Type B pancreatic cell (in vitro differentiated cells): ENCODE results near the gene ATG4D. TPM values are rescaled to one million over a fixed set of nuclear protein-coding genes. Genes with fewer than 3 reads are reported as not detected.

Experiments
- DNase-seq: peaks from one replicate; pipeline ENCODE4 v3.0.0; 2021; ENCODE audit warnings: mixed read lengths; ENCODE audit not compliant: unreplicated experiment; ENCODE audit errors: extremely low spot score
- H3K27ac Mint-ChIP-seq: 2 replicates; pipeline ENCODE4 v1.8.0; 2021; ENCODE audit warnings: mild to moderate bottlenecking, mixed read lengths
- H3K27me3 Mint-ChIP-seq: 2 replicates; pipeline ENCODE4 v1.8.0; 2021; ENCODE audit warnings: mixed read lengths
- H3K36me3 Mint-ChIP-seq: 2 replicates; pipeline ENCODE4 v1.8.0; 2021; ENCODE audit warnings: mixed read lengths
- H3K4me1 Mint-ChIP-seq: one replicate; pipeline ENCODE4 v1.8.0; 2021; ENCODE audit warnings: mixed read lengths; ENCODE audit not compliant: unreplicated experiment
- H3K4me3 Mint-ChIP-seq: 2 replicates; pipeline ENCODE4 v1.8.0; 2021; ENCODE audit warnings: mild to moderate bottlenecking, mixed read lengths
- H3K9me3 Mint-ChIP-seq: 2 replicates; pipeline ENCODE4 v1.8.0; 2021; ENCODE audit warnings: mixed read lengths
- total RNA-seq: library from RNA; stranded (reverse); gene quantifications from 2 replicates; pipeline ENCODE4 v1.2.1, GENCODE V29; 2021; ENCODE audit warnings: low replicate concordance
- TF ChIP-seq, protein P1 (sequence below): fragments of 200-600 bp; sonication (generic); conservative IDR thresholded peaks from 2 replicates; pipeline ENCODE4 v1.5.0; 2021; ENCODE audit warnings: antibody characterized with exemption, mild to moderate bottlenecking

Gene ATG4D
- total RNA-seq, 1 donor from 2014 or later: 44.6 TPM

DNA sequence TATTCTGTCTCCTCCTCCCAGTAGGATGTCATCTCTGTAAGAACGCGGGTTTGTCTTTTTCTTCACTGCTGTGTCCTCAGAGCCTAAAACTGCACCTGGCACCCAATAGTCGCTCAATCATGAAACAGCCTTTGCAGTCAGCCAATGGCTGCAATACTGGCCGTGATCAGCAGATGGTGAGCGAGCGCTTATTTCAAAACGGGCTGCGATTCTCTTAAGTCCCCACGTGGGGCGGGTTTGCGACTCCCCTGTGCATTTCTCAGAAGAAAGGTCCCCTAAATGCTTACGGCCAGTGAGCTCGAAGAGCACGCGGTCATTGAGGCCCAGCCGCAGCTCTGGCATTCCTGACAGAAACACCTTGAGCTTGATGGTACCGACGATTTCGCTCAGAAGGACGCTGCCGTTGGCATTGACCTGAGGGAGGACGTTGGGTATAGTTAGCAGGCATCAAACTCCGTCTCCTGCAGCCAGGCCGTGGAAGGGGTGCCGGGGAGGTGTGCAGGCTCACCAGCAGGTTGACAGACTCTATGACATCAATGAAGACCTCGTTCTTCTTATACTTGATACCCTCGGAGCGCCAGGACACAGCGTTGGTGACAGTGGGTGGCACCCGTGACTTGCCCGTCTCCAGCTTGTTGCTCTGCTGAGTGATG, 37.4 kb downstream of the ATG4D start:
- peak overlapping the region; percentile 9 for H3K27ac Mint-ChIP-seq
- H3K4me1 Mint-ChIP-seq: peaks cover 6% of the 10 kb centered on the region
- H3K9me3 Mint-ChIP-seq: no peaks in the 10 kb centered on the region
- TF ChIP-seq, protein P1, sequence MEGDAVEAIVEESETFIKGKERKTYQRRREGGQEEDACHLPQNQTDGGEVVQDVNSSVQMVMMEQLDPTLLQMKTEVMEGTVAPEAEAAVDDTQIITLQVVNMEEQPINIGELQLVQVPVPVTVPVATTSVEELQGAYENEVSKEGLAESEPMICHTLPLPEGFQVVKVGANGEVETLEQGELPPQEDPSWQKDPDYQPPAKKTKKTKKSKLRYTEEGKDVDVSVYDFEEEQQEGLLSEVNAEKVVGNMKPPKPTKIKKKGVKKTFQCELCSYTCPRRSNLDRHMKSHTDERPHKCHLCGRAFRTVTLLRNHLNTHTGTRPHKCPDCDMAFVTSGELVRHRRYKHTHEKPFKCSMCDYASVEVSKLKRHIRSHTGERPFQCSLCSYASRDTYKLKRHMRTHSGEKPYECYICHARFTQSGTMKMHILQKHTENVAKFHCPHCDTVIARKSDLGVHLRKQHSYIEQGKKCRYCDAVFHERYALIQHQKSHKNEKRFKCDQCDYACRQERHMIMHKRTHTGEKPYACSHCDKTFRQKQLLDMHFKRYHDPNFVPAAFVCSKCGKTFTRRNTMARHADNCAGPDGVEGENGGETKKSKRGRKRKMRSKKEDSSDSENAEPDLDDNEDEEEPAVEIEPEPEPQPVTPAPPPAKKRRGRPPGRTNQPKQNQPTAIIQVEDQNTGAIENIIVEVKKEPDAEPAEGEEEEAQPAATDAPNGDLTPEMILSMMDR: peak; percentile 98
- peak overlapping the region; percentile 45 for H3K4me3 Mint-ChIP-seq
- peaks cover 11% of the 10 kb centered on the region for H3K27me3 Mint-ChIP-seq
- peak; percentile 89 for DNase-seq
- peaks cover 5% of the 10 kb centered on the region for H3K36me3 Mint-ChIP-seq

DNA sequence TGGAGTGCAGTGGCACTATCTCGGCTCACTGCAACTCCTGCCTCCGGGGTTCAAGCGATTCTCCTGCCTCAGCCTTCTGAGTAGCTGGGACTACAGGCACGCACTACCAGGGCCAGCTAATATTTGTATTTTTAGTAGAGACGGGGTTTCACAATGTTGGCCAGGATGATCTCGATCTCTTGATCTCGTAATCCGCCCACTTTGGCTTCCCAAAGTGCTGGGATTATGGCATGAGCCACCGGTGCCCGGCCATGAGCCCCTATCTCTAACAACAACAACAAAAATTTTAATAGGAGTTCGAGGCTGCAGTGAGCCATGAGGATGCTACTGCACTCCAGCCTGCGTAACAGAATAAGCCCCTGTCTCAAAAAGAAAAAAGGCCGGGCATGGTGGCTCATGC, 38.4 kb downstream of the ATG4D start:
- H3K36me3 Mint-ChIP-seq: peaks cover 5% of the 10 kb centered on the region
- no peak overlapping the region for H3K27ac Mint-ChIP-seq
- no peak for DNase-seq
- TF ChIP-seq, protein P1: no peak
- H3K4me3 Mint-ChIP-seq: no peak overlapping the region
- H3K27me3 Mint-ChIP-seq: peaks cover 19% of the 10 kb centered on the region
- peaks cover 13% of the 10 kb centered on the region for H3K4me1 Mint-ChIP-seq
- H3K9me3 Mint-ChIP-seq: no peaks in the 10 kb centered on the region

DNA sequence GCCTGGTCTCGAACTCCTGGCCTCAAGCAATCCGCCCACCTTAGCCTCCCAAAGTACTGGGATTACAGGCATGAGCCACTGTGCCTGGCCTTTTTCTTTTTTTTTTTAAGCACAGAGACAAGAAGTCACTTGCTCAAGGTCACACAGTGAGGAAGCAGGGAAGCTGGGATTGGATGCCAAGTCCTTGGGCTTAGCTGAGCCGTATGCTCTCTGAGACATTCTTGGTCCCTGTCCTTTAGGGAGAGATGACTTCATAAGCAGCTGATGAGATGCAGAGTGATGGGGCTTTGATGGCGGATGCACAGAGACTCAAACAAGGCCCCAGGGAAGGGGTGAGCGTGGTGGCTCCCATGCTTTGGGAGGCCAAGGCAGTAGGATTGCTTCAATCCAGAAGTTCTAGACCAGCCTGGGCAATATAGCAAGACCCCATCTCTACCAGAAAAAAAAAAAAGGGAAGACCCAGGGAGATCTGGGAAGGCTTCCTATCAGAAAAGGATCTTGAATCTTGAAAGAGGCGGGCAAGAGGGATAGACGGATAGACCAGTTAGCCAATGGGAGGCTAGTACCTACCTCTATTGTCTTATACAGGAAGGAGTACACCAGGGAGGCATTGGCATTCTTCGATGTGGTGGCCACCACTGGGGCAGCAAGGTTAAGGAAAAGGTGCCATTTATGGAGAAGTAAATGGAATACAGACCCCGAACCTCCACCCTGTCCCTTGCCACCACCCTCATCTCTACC, 39.5 kb downstream of the ATG4D start:
- peaks cover 28% of the 10 kb centered on the region for H3K27me3 Mint-ChIP-seq
- H3K36me3 Mint-ChIP-seq: peaks cover 5% of the 10 kb centered on the region
- H3K4me1 Mint-ChIP-seq: peaks cover 13% of the 10 kb centered on the region
- no peak overlapping the region for H3K27ac Mint-ChIP-seq
- no peaks in the 10 kb centered on the region for H3K9me3 Mint-ChIP-seq
- no peak overlapping the region for H3K4me3 Mint-ChIP-seq
- TF ChIP-seq, protein P1: no peak
- no peak for DNase-seq

DNA sequence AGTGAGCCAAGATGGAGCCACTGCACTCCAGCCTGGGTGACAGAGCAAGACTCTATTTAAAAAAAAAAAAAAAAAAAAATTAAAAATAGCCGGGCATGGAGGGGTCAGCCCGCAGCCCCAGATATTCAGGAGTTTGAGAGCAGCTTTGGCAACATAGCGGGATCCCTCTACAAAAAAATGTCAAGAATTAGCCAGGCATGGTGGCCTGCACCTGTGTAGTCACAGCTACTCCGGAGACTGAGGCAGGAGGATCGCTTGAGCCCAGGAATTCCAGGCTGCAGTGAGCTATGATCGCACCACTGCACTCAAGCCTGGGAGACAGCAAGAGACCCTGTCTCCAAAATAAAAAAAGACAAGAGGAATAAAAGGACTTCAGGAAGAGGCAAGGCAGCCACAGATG, 42.7 kb downstream of the ATG4D start:
- TF ChIP-seq, protein P1: no peak
- H3K27ac Mint-ChIP-seq: peak overlapping the region; percentile 70
- no peak for DNase-seq
- H3K4me3 Mint-ChIP-seq: peak overlapping the region; percentile 89
- peaks cover 7% of the 10 kb centered on the region for H3K4me1 Mint-ChIP-seq
- H3K36me3 Mint-ChIP-seq: no peaks in the 10 kb centered on the region
- no peaks in the 10 kb centered on the region for H3K9me3 Mint-ChIP-seq
- H3K27me3 Mint-ChIP-seq: peaks cover 28% of the 10 kb centered on the region

DNA sequence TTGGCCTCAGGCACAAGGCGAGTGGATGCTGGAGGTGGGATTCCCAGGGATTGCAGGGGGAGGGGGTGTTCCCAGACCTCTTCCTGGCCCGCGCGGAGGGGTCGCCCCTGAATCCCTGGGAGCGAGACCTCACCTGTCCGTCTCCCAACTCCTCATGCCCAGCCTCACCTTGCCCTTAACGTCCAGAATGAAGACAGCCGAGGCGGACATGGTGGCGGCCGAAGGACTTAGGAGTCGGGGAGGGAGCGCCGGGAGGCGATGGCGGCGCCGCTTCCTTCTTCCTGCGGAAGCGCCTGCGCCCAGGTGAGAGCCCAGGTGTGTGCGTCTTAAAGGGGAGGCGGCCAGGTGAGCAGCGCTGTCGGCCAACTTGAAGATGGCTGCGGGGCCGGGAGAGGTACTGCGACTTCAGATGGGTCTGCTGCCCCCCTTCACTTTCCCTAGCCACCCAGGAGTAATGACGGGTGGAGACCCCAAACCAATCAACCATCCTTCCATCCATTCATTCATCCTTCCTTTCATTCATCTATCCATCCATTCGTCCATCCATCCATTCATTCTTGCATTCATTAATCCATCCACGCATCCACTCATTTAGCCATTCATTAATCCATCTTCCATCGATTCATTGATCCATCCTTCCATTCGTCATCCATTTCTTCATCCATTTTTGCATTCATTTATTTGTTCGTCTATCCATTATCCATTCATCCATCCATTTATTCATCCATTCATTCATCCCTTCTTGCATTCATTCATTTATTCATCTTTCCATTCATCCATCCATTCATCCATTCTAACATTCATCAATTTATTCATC, 43.5 kb downstream of the ATG4D start, which contains the start of gene AP1M2:
TSS of gene AP1M2 (minus strand) at position 291 of the 817 bp plus-strand sequence. CDS start at position 210, 81 bp downstream.
- Mint-ChIP-seq H3K27ac (peak within 1 kb of the TSS; percentile 70), H3K9me3 (no peaks in the 10 kb centered on the region), H3K4me3 (peak within 1 kb of the TSS; percentile 89), H3K36me3 (no peaks in the 10 kb centered on the region), H3K27me3 (peaks cover 28% of the 10 kb centered on the region), H3K4me1 (peaks cover 7% of the 10 kb centered on the region)
- no peak for DNase-seq
- TF ChIP-seq, protein P1: no peak
